PC-9 (cell line): ENCODE measurements around the gene NR5A1.

Experiments
- CTCF ChIP-seq: fragments of 200-600 bp; sonication (generic); conservative IDR thresholded peaks from 2 replicates; pipeline ENCODE4 v1.6.1; 2017; ENCODE audit warnings: mixed run types, antibody characterized with exemption, mild to moderate bottlenecking, moderate library complexity
- EZH2 ChIP-seq: fragments of 200-600 bp; sonication (generic); IDR thresholded peaks from 2 replicates; pipeline ENCODE4 v1.8.0; 2017; ENCODE audit warnings: antibody characterized with exemption, low read depth

GRCh38 chr9:124444166-124444565 lies 63.0 kb downstream of the NR5A1 start:
- TF ChIP-seq CTCF = no peak
- no peak for TF ChIP-seq EZH2
